K562 (cell line): Measurements from ENCODE around the gene PDE4DIP. TPM values are rescaled to one million over a fixed set of nuclear protein-coding genes. Genes with fewer than 3 reads are reported as not detected.
A peak's percentile ranks its signal among the peaks of the same experiment; 100 is the strongest.
"Not testable (repeated sequence)": the region's sequence is repeated elsewhere in the genome, so short reads cannot be mapped to it uniquely, and the experiment has no call there.

Experiments used
- ATAC-seq: fragments of 200-7000 bp; cut with Tn5 transposase; 3 replicates; pipeline ENCODE4 v1.9.1; 2020; ENCODE audit warnings: moderate library complexity
- BruUV-seq: library from RNA; stranded (reverse); fragments of 400-500 nt; replicated peaks from 2 replicates; lab custom pipeline; 2021; lab: Mats Ljungman, UMichigan
- CTCF ChIA-PET: fragments of 300-600 bp; formaldehyde crosslinking; extraction: SDS; loops from one replicate; lab custom pipeline; 2021; ENCODE audit warnings: low intra/inter-chr PET ratio; lab: Yijun Ruan, JAX
- POLR2A ChIA-PET: fragments of 300-600, 350-650 bp; sonication (Branson Sonifier 250); formaldehyde crosslinking; extraction: SDS; loops from one replicate; lab custom pipeline; 2021; ENCODE audit warnings: antibody characterized with exemption, inconsistent platforms; lab: Yijun Ruan, JAX
- DNase-seq, 4 experiments: peaks; one replicate each; pipeline versions ENCODE4 v3.0.0 to v3.0.0-alpha.2; 2011 to 2018; ENCODE audit warnings: low spot score in 3 of 4, mixed read lengths in 3 of 4; ENCODE audit errors: extremely low read depth in 1 of 4
- FAIRE-seq: peaks from 2 replicates; lab custom pipeline; 2011; peaks lifted over from hg19 to GRCh38; lab: Jason Lieb, UNC
- H2AFZ ChIP-seq: 2 replicates; pipeline ENCODE4 v1.6.0; 2011; ENCODE audit warnings: low read depth, low read length, control low read depth, inconsistent platforms
- H3K27ac ChIP-seq: fragments of 200-600 bp; 3 replicates; pipeline ENCODE4 v1.8.0; 2011; ENCODE audit warnings: low read depth, mild to moderate bottlenecking, control low read depth, inconsistent platforms, low read length, moderate library complexity, mixed read lengths; ENCODE audit errors: extremely low read depth
- H3K27me3 ChIP-seq, 2 experiments: fragments of 300-600 bp in 1 of 2; 2 replicates in 1 of 2; 3 replicates in 1 of 2; pipeline versions ENCODE4 v1.6.0 to v1.8.0; 2011; ENCODE audit warnings: inconsistent platforms in 2 of 2, low read length in 2 of 2, mild to moderate bottlenecking in 1 of 2, mixed read lengths in 1 of 2, moderate library complexity in 1 of 2; ENCODE audit not compliant: control insufficient read depth in 2 of 2, insufficient read depth in 2 of 2
- H3K36me3 ChIP-seq: fragments of 300-600 bp; 3 replicates; pipeline ENCODE4 v1.8.0; 2011; ENCODE audit warnings: mild to moderate bottlenecking, low read length, inconsistent platforms; ENCODE audit not compliant: control insufficient read depth, insufficient read depth
- H3K4me1 ChIP-seq, 2 experiments: fragments of 200-600 bp in 1 of 2; replicated peaks in 1 of 2; 2 replicates in 1 of 2; 3 replicates in 1 of 2; pipeline versions ENCODE4 v1.5.1 to v1.8.0; 2011; ENCODE audit warnings: inconsistent platforms in 2 of 2, low read length in 2 of 2, mild to moderate bottlenecking in 1 of 2, mixed read lengths in 1 of 2, moderate library complexity in 1 of 2; ENCODE audit not compliant: control insufficient read depth in 2 of 2, insufficient read depth in 2 of 2
- H3K4me2 ChIP-seq: 2 replicates; pipeline ENCODE4 v1.6.1; 2011; ENCODE audit warnings: low read length, control low read depth, inconsistent platforms, mixed read lengths; ENCODE audit not compliant: insufficient read depth
- H3K4me3 ChIP-seq: fragments of 200-600 bp; sonication (generic), shearing (Covaris generic); 2 replicates; pipeline ENCODE4 v1.5.1; 2016; ENCODE audit warnings: control low read depth, inconsistent platforms
- H3K79me2 ChIP-seq: fragments of 200-600 bp; 3 replicates; pipeline ENCODE4 v1.8.0; 2011; ENCODE audit warnings: low read length, inconsistent platforms; ENCODE audit not compliant: control insufficient read depth, insufficient read depth
- H3K9ac ChIP-seq, 2 experiments: 2 replicates each; pipeline versions ENCODE4 v1.6.0 to v1.6.1; 2011; ENCODE audit warnings: low read depth in 2 of 2, low read length in 2 of 2, control low read depth in 1 of 2, inconsistent platforms in 1 of 2, mild to moderate bottlenecking in 1 of 2, mixed read lengths in 1 of 2; ENCODE audit not compliant: insufficient read depth in 1 of 2
- H3K9me1 ChIP-seq: one replicate; pipeline ENCODE4 v1.6.0; 2011; ENCODE audit warnings: inconsistent platforms, mild to moderate bottlenecking, low read length, moderate library complexity; ENCODE audit not compliant: control insufficient read depth, insufficient read depth
- H3K9me3 ChIP-seq: replicated peaks from 2 replicates; pipeline ENCODE4 v1.5.1; 2011; ENCODE audit warnings: low read depth, low read length, inconsistent platforms; ENCODE audit not compliant: control insufficient read depth, insufficient read depth
- H4K20me1 ChIP-seq: replicated peaks from 2 replicates; pipeline ENCODE4 v1.6.1; 2011; ENCODE audit warnings: low read length, inconsistent platforms, mixed read lengths; ENCODE audit not compliant: control insufficient read depth, insufficient read depth
- RAD21 ChIP-seq, 2 experiments: fragments of 250-450 bp in 1 of 2; fragments of 450-650 bp in 1 of 2; sonication (Bioruptor Pico) in 1 of 2; formaldehyde crosslinking in 1 of 2; IDR thresholded peaks in 1 of 2; conservative IDR thresholded peaks in 1 of 2; 2 replicates each; pipeline versions ENCODE4 v1.4.0 to v1.8.0; 2020 to 2022; ENCODE audit warnings: mild to moderate bottlenecking in 2 of 2, moderate library complexity in 1 of 2
- WGBS: fragments of 100-300 bp; shearing (Covaris generic); methylation state at CpG from one replicate; pipeline ENCODE4 v1.1.6; 2016; ENCODE audit warnings: low coverage, mixed read lengths; ENCODE audit not compliant: insufficient coverage; ENCODE audit errors: missing lambda C conversion rate; 5-methylcytosine and 5-hydroxymethylcytosine counted together
- in situ Hi-C: fragments of 300-500 bp; cut with MboI; formaldehyde crosslinking; loops from 4 replicates; pipeline ENCODE4 v1.15.0; 2018; ENCODE audit warnings: inconsistent platforms, mixed read lengths
- intact Hi-C: fragments of 100-400 bp; cut with micrococcal nuclease; formaldehyde crosslinking; loops from 2 replicates; pipeline ENCODE4 v1.14.2; 2022
- polyA plus RNA-seq, 8 experiments: library from polyadenylated mRNA; depleted of rRNA in 4 of 8; stranded (reverse) in 5 of 8; unstranded in 3 of 8; fragments of >200 nt; fragmentation: Nextera tagmentation in 2 of 8; fragmentation: Illumina TruSeq in 1 of 8; extraction: Ambion mirVana in 2 of 8; extraction: Trizol in 1 of 8; gene quantifications; 2 replicates each; pipeline versions ENCODE4 v1.2.1 to v1.2.3, GENCODE V29; 2011 to 2014; ENCODE audit warnings: inconsistent platforms in 1 of 8, missing spikeins in 1 of 8
- small RNA-seq: library from RNA; depleted of rRNA; stranded (forward); fragments of <200 nt; gene quantifications from one replicate; pipeline ENCODE3, GENCODE V24; 2014
- total RNA-seq, 7 experiments: library from RNA; depleted of rRNA in 6 of 7; stranded (reverse); fragments of >200 nt in 6 of 7; fragmentation: Illumina TruSeq in 2 of 7; extraction: Trizol in 2 of 7; gene quantifications; 2 replicates each; pipeline versions ENCODE4 v1.2.1 to v1.2.3, GENCODE V29; 2011 to 2021; ENCODE audit warnings: low replicate concordance in 1 of 7

PDE4DIP gene
- total and polyA plus RNA-seq, 9 of the 15 experiments (the other 6 are each of a cell fraction or from before 2014, with no cell fraction given): 148 to 355 (median 260) TPM

- H2AFZ ChIP-seq, H3K79me2 ChIP-seq, ATAC-seq, intact Hi-C loops, POLR2A ChIA-PET, H3K27me3 ChIP-seq, H3K9ac ChIP-seq, H3K4me1 ChIP-seq, H3K4me3 ChIP-seq, H3K4me2 ChIP-seq, H4K20me1 ChIP-seq, DNase-seq, H3K36me3 ChIP-seq, BruUV-seq, H3K9me3 ChIP-seq, FAIRE-seq, H3K9me1 ChIP-seq, in situ Hi-C loops, CTCF ChIA-PET, H3K27ac ChIP-seq: not testable (repeated sequence)
- peak in 1 of 2 experiments; percentile 44; a peak in 2 of 4 replicates for TF ChIP-seq RAD21 (CRISPR knock-in tag; conservative IDR thresholded peaks at IDR 0.05 in 1 of 2, IDR thresholded peaks at IDR 0.05 in 1 of 2)
- 5% methylated on average over 4 of the region's 9 CpGs for WGBS
Observed at GRCh38 chr1:149075505-149076127, 231.4 kb downstream of the PDE4DIP start.

Small RNA genes lying within 50 kb of the gene (small RNA-seq; reads per million reads assigned to genes)
- gene RN7SKP88 (not detected), gene RNU2-38P (not detected)

Other genes starting within 250 kb of the PDE4DIP start
- 4.8 and 5.2 TPM in 2 replicates for gene NBPF14, start 248.4 kb upstream of the PDE4DIP start, total RNA-seq (2014; rRNA removed)
- 6.5 and 6.7 TPM in 2 replicates for gene NBPF14, start 248.4 kb upstream of the PDE4DIP start, total RNA-seq (2014; rRNA removed; fragmentation: Illumina TruSeq; extraction: Trizol)
- gene NBPF14, start 248.4 kb upstream of the PDE4DIP start, total RNA-seq (2015; rRNA removed; fragmentation: Illumina TruSeq; extraction: Trizol): 5.7 and 6.5 TPM in 2 replicates
- 7.6 and 8.6 TPM in 2 replicates for gene NBPF14, start 248.4 kb upstream of the PDE4DIP start, total RNA-seq (2021)
- 8.9 and 10.6 TPM in 2 replicates for gene NBPF14, start 248.4 kb upstream of the PDE4DIP start, polyA plus RNA-seq (2011; rRNA removed)
- gene NBPF14, start 248.4 kb upstream of the PDE4DIP start, polyA plus RNA-seq (2014; fragmentation: Illumina TruSeq; extraction: Trizol): 5.9 and 6.1 TPM in 2 replicates
- 1 to 10 TPM in 1 of 2 experiments, under 1 TPM in 1; 0.99 to 1.9 TPM for gene NBPF14, start 248.4 kb upstream of the PDE4DIP start, polyA plus RNA-seq (2014; fragmentation: Nextera tagmentation; extraction: Ambion mirVana)
- gene NBPF14, start 248.4 kb upstream of the PDE4DIP start, polyA plus RNA-seq (2014; rRNA removed): 3.8 and 4.6 TPM in 2 replicates
- gene NUDT4B, start 95.7 kb upstream of the PDE4DIP start, total RNA-seq (2014; rRNA removed): 28.6 and 48.4 TPM in 2 replicates
- 1.2 and 1.6 TPM in 2 replicates for gene NUDT4B, start 95.7 kb upstream of the PDE4DIP start, total RNA-seq (2014; rRNA removed; fragmentation: Illumina TruSeq; extraction: Trizol)
- 2.6 and 3.9 TPM in 2 replicates for gene NUDT4B, start 95.7 kb upstream of the PDE4DIP start, total RNA-seq (2015; rRNA removed; fragmentation: Illumina TruSeq; extraction: Trizol)
- 2.8 TPM in 1 of 2 replicates, not detected in the other for gene NUDT4B, start 95.7 kb upstream of the PDE4DIP start, total RNA-seq (2021)
- 39.8 and 58.0 TPM in 2 replicates for gene NUDT4B, start 95.7 kb upstream of the PDE4DIP start, polyA plus RNA-seq (2011; rRNA removed)
- gene NUDT4B, start 95.7 kb upstream of the PDE4DIP start, polyA plus RNA-seq (2014; fragmentation: Illumina TruSeq; extraction: Trizol): 19.7 and 25.7 TPM in 2 replicates
- under 1 TPM in 1 of 2 experiments, not detected in 1; 0.06 TPM for gene NUDT4B, start 95.7 kb upstream of the PDE4DIP start, polyA plus RNA-seq (2014; fragmentation: Nextera tagmentation; extraction: Ambion mirVana)
- gene NUDT4B, start 95.7 kb upstream of the PDE4DIP start, polyA plus RNA-seq (2014; rRNA removed): 28.0 and 29.5 TPM in 2 replicates